WERI-Rb-1 (cell line): Measurements from ENCODE around the gene NDEL1.

Experiments
- DNase-seq: peaks from one replicate; pipeline ENCODE4 v3.0.0-alpha.2; 2020
- H3K27ac ChIP-seq: fragments of 250-450 bp; sonication (Bioruptor Pico); 2 replicates; pipeline ENCODE4 v1.5.1; 2020; ENCODE audit warnings: mild to moderate bottlenecking, moderate library complexity
- H3K27me3 ChIP-seq: fragments of 250-450 bp; sonication (Bioruptor Pico); 2 replicates; pipeline ENCODE4 v1.5.1; 2021; ENCODE audit warnings: mild to moderate bottlenecking, low read depth, moderate library complexity; ENCODE audit not compliant: insufficient read depth, severe bottlenecking
- H3K36me3 ChIP-seq: fragments of 250-450 bp; sonication (Bioruptor Pico); 2 replicates; pipeline ENCODE4 v1.5.1; 2020; ENCODE audit warnings: mild to moderate bottlenecking, moderate library complexity
- H3K4me3 ChIP-seq: 2 replicates; pipeline ENCODE4 v1.5.1; 2011; ENCODE audit warnings: low read depth, mild to moderate bottlenecking, control low read depth, low read length
- H3K9me3 ChIP-seq: fragments of 250-450 bp; sonication (Bioruptor Pico); 2 replicates; pipeline ENCODE4 v1.5.1; 2021; ENCODE audit warnings: mild to moderate bottlenecking, moderate library complexity; ENCODE audit not compliant: severe bottlenecking
- CTCF ChIP-seq: IDR thresholded peaks from 2 replicates; pipeline ENCODE4 v1.5.1; 2011; ENCODE audit warnings: low read depth, mild to moderate bottlenecking, control low read depth, inconsistent platforms, low read length

Gene NDEL1

GRCh38 chr17:8442310-8442709 is 6.6 kb downstream of the NDEL1 start:
- DNase-seq: no peak
- Histone ChIP-seq H3K27ac (no peak overlapping the region), H3K36me3 (peaks cover 33% of the 10 kb centered on the region), H3K9me3 (no peaks in the 10 kb centered on the region), H3K4me3 (no peak overlapping the region), H3K27me3 (no peaks in the 10 kb centered on the region)
- no peak for TF ChIP-seq CTCF

DNA sequence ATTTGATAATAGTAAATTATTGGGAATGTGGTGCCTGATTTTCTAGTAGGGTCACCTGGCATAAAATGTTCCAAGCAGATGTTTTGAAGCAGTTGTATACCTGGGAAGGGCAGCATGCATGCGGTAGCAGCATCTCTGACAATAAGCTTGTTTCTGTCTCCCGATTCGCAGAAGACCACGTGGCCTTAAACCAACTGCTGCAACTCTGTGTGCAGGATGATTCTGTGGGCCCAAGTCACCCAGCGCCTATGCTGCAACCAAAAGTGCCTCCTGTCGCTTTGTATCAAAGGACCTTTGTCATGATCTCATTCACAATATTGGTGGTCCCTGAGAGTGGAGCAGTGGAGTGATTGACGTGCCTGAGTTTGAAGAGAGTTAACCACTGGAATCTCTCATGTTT is 8.1 kb downstream of the NDEL1 start:
- TF ChIP-seq CTCF: no peak
- DNase-seq: no peak
- Histone ChIP-seq H3K9me3 (no peaks in the 10 kb centered on the region), H3K27ac (no peak overlapping the region), H3K27me3 (no peaks in the 10 kb centered on the region), H3K4me3 (no peak overlapping the region), H3K36me3 (peaks cover 42% of the 10 kb centered on the region)

- H3K27ac ChIP-seq: no peak overlapping the region
- H3K4me3 ChIP-seq: no peak overlapping the region
- TF ChIP-seq CTCF: no peak
- H3K36me3 ChIP-seq: peaks cover 49% of the 10 kb centered on the region
- no peaks in the 10 kb centered on the region for H3K27me3 ChIP-seq
- H3K9me3 ChIP-seq: no peaks in the 10 kb centered on the region
- no peak for DNase-seq
Observed at GRCh38 chr17:8444494-8444893, 8.8 kb downstream of the NDEL1 start.

- H3K36me3 ChIP-seq: peaks cover 51% of the 10 kb centered on the region
Observed at GRCh38 chr17:8445536-8445935, 9.9 kb downstream of the NDEL1 start.

DNA sequence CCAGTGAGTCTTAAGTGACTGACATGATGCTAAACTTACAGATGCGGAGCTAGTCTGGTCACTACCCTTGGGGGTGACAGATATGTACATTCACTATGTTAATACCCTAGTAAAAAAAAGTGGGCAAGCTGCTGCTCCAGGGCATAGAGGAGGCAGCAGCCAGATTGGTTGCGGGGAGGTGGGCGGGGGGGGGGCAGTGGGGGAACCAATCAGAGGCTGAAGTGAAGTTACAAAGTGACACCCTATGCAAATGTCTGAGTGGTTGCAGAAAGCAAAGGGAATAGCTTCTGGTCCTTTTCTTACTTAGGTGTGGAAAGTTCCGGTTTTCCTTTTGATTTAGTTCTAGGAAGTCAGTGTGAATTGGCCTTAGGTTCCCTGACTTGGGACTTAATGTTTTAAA is 12.1 kb downstream of the NDEL1 start:
- Histone ChIP-seq H3K27me3 (no peaks in the 10 kb centered on the region), H3K9me3 (no peaks in the 10 kb centered on the region), H3K27ac (no peak overlapping the region), H3K4me3 (no peak overlapping the region), H3K36me3 (peaks cover 69% of the 10 kb centered on the region)
- DNase-seq: no peak
- no peak for TF ChIP-seq CTCF

More at GRCh38 chr17:8445536-8445935, 9.9 kb downstream of the NDEL1 start:
- TF ChIP-seq CTCF: no peak
- no peaks in the 10 kb centered on the region for H3K9me3 ChIP-seq
- H3K4me3 ChIP-seq: no peak overlapping the region
- H3K27me3 ChIP-seq: no peaks in the 10 kb centered on the region
- DNase-seq: no peak
- H3K27ac ChIP-seq: no peak overlapping the region

- H3K9me3 ChIP-seq: no peaks in the 10 kb centered on the region
- TF ChIP-seq CTCF: no peak
- peaks cover 72% of the 10 kb centered on the region for H3K36me3 ChIP-seq
- DNase-seq: no peak
- no peaks in the 10 kb centered on the region for H3K27me3 ChIP-seq
- H3K4me3 ChIP-seq: no peak overlapping the region
- no peak overlapping the region for H3K27ac ChIP-seq
Observed at GRCh38 chr17:8448310-8448709, 12.6 kb downstream of the NDEL1 start.
